Endothelial cell of umbilical vein (primary cell): ENCODE measurements around the gene CUEDC2. TPM values are rescaled to one million over a fixed set of nuclear protein-coding genes. Genes with fewer than 3 reads are reported as not detected.

Experiments
- BruUV-seq: library from RNA; stranded (reverse); fragments of 400-500 nt; replicated peaks from 2 replicates; lab custom pipeline; 2021; lab: Mats Ljungman, UMichigan
- CTCF ChIA-PET: fragments of 300-600, 350-600 bp; sonication (Branson Sonifier 250); formaldehyde crosslinking; loops from one replicate; lab custom pipeline; 2021; ENCODE audit warnings: antibody characterized with exemption, inconsistent platforms; lab: Charles Lee
- POLR2A ChIA-PET: fragments of 300-600, 350-600 bp; sonication (Branson Sonifier 250); formaldehyde crosslinking; loops from one replicate; lab custom pipeline; 2021; ENCODE audit warnings: antibody characterized with exemption, inconsistent platforms; lab: Charles Lee
- DNase-seq: peaks from one replicate; pipeline ENCODE4 v3.0.0-alpha.2; 2011; ENCODE audit warnings: low read depth, low spot score
- FAIRE-seq: peaks from 2 replicates; lab custom pipeline; 2011; peaks lifted over from hg19 to GRCh38; lab: Jason Lieb, UNC
- H2AFZ ChIP-seq: 2 replicates; pipeline ENCODE4 v1.6.0; 2012; ENCODE audit warnings: low read depth, low read length, control low read depth, inconsistent platforms
- H3K27ac ChIP-seq: 2 replicates; pipeline ENCODE4 v1.5.1; 2011; ENCODE audit warnings: low read depth, mild to moderate bottlenecking, control low read depth, low read length, moderate library complexity; ENCODE audit not compliant: insufficient read depth
- H3K27me3 ChIP-seq, 2 experiments: 2 replicates each; pipeline versions ENCODE4 v1.6.0 to v1.6.1; 2011; ENCODE audit warnings: low read length in 2 of 2, mixed read lengths in 1 of 2; ENCODE audit not compliant: control insufficient read depth in 2 of 2, insufficient read depth in 2 of 2
- H3K36me3 ChIP-seq, 2 experiments: 2 replicates in 1 of 2; 3 replicates in 1 of 2; pipeline ENCODE4 v1.5.1; 2011; ENCODE audit warnings: low read length in 2 of 2, mild to moderate bottlenecking in 1 of 2, moderate library complexity in 1 of 2; ENCODE audit not compliant: control insufficient read depth in 2 of 2, insufficient read depth in 2 of 2; ENCODE audit errors: extremely low read depth in 1 of 2
- H3K4me1 ChIP-seq: 3 replicates; pipeline ENCODE4 v1.5.1; 2011; ENCODE audit warnings: mild to moderate bottlenecking, low read length; ENCODE audit not compliant: control insufficient read depth, insufficient read depth; ENCODE audit errors: extremely low read depth
- H3K4me2 ChIP-seq: 2 replicates; pipeline ENCODE4 v1.6.1; 2011; ENCODE audit warnings: low read length, control low read depth, mixed read lengths; ENCODE audit not compliant: insufficient read depth
- H3K4me3 ChIP-seq, 3 experiments: fragments of 200-600 bp in 1 of 3; sonication (generic), shearing (Covaris generic) in 1 of 3; replicated peaks in 1 of 3; 2 replicates each; pipeline ENCODE4 v1.5.1; 2011 to 2016; ENCODE audit warnings: control low read depth in 3 of 3, low read length in 3 of 3, mild to moderate bottlenecking in 2 of 3, inconsistent platforms in 1 of 3, low read depth in 1 of 3, moderate library complexity in 1 of 3; ENCODE audit not compliant: insufficient read depth in 1 of 3
- H3K79me2 ChIP-seq: 2 replicates; pipeline ENCODE4 v1.6.0; 2012; ENCODE audit warnings: low read length, inconsistent platforms; ENCODE audit not compliant: control insufficient read depth, insufficient read depth
- H3K9ac ChIP-seq: replicated peaks from 2 replicates; pipeline ENCODE3; 2011; ENCODE audit warnings: low read length, control low read depth; ENCODE audit not compliant: insufficient read depth; ENCODE audit errors: extremely low read depth
- H3K9me1 ChIP-seq: replicated peaks from 3 replicates; pipeline ENCODE4 v1.6.0; 2011; ENCODE audit warnings: mild to moderate bottlenecking, low read length; ENCODE audit not compliant: control insufficient read depth, insufficient read depth; ENCODE audit errors: extremely low read depth
- H3K9me3 ChIP-seq: replicated peaks from 2 replicates; pipeline ENCODE4 v1.5.1; 2012; ENCODE audit warnings: low read length, inconsistent platforms; ENCODE audit not compliant: control insufficient read depth, insufficient read depth
- H4K20me1 ChIP-seq: replicated peaks from 2 replicates; pipeline ENCODE3; 2011; ENCODE audit warnings: mild to moderate bottlenecking, low read length; ENCODE audit not compliant: control insufficient read depth, insufficient read depth; ENCODE audit errors: extremely low read depth
- CTCF ChIP-seq, 2 donors: IDR thresholded peaks; 1 replicate in 1 of 2; 2 replicates in 1 of 2; pipeline ENCODE4 v1.5.1; 2011; ENCODE audit warnings: low read length in 2 of 2, mild to moderate bottlenecking in 2 of 2, moderate library complexity in 2 of 2, control low read depth in 1 of 2, inconsistent platforms in 1 of 2, low read depth in 1 of 2; ENCODE audit not compliant: insufficient read depth in 1 of 2; ENCODE audit errors: extremely low read depth in 1 of 2
- EZH2 ChIP-seq: IDR thresholded peaks from 2 replicates; pipeline ENCODE4 v1.6.1; 2012; ENCODE audit warnings: borderline replicate concordance, low read depth, mild to moderate bottlenecking, moderate library complexity, low read length, inconsistent platforms; ENCODE audit not compliant: severe bottlenecking
- FOS ChIP-seq: IDR thresholded peaks from 2 replicates; pipeline ENCODE4 v1.6.1; 2011; ENCODE audit warnings: mild to moderate bottlenecking, low read length, moderate library complexity, borderline replicate concordance; ENCODE audit not compliant: insufficient read depth
- GATA2 ChIP-seq: IDR thresholded peaks from 2 replicates; pipeline ENCODE4 v1.7.0; 2011; ENCODE audit warnings: low read depth, mild to moderate bottlenecking, moderate library complexity, mixed read lengths, low read length; ENCODE audit not compliant: insufficient read length, insufficient read depth
- JUN ChIP-seq: IDR thresholded peaks from 2 replicates; pipeline ENCODE4 v1.6.1; 2011; ENCODE audit warnings: borderline replicate concordance, low read depth; ENCODE audit not compliant: insufficient read length, insufficient read depth
- MAX ChIP-seq: IDR thresholded peaks from 2 replicates; pipeline ENCODE4 v1.6.1; 2011; ENCODE audit not compliant: insufficient read depth, insufficient read length
- MYC ChIP-seq: IDR thresholded peaks from one replicate; pipeline ENCODE4 v1.6.1; 2011; ENCODE audit warnings: mild to moderate bottlenecking, low read depth, low read length
- POLR2A ChIP-seq: IDR thresholded peaks from 2 replicates; pipeline ENCODE4 v1.6.1; 2012; ENCODE audit warnings: low read depth, mild to moderate bottlenecking, control low read depth, low read length
- POLR2AphosphoS5 ChIP-seq: IDR thresholded peaks from 2 replicates; pipeline ENCODE4 v1.6.1; 2012; ENCODE audit warnings: low read depth, mild to moderate bottlenecking, control low read depth, low read length, moderate library complexity; ENCODE audit not compliant: insufficient read depth
- dilution Hi-C: fragments of 300-500 bp; cut with MboI; formaldehyde crosslinking; loops from one replicate; pipeline ENCODE4 v1.15.0; 2019; ENCODE audit warnings: low sequenced_read_pairs; ENCODE audit not compliant: extremely low pct_ligation_motif_present
- intact Hi-C: fragments of 100-400 bp; cut with micrococcal nuclease; formaldehyde crosslinking; loops from one replicate; pipeline ENCODE4 v1.10.0; 2022
- polyA plus RNA-seq, 4 experiments: library from polyadenylated mRNA; depleted of rRNA in 3 of 4; stranded (reverse) in 3 of 4; unstranded in 1 of 4; fragments of >200 nt; gene quantifications; 2 replicates each; pipeline versions ENCODE4 v1.2.1 to v1.2.3, GENCODE V29; 2011 to 2012; ENCODE audit warnings: missing spikeins in 1 of 4
- total RNA-seq: library from RNA; stranded (reverse); gene quantifications from 2 replicates; pipeline ENCODE4 v1.2.3, GENCODE V29; 2021

CUEDC2 gene
- total and polyA plus RNA-seq, 2 donors (not counting 3 experiments of a cell fraction or from before 2014, with no cell fraction given): 61.5 to 96.7 TPM

- dilution Hi-C loops (no loop called here), intact Hi-C loops (no loop called here)
- Histone ChIP-seq H3K27ac (no peak overlapping the region), H3K36me3 (peaks cover 0 to 15% of the 10 kb centered on the region in 2 experiments), H3K4me3 (no peak overlapping the region), H3K4me1 (no peaks in the 10 kb centered on the region), H3K79me2 (no peaks in the 10 kb centered on the region), H3K9me3 (no peaks in the 10 kb centered on the region), H4K20me1 (no peaks in the 10 kb centered on the region), H3K4me2 (no peak overlapping the region), H3K9me1 (no peaks in the 10 kb centered on the region), H3K9ac (no peak overlapping the region), H3K27me3 (peaks cover 26 to 27% of the 10 kb centered on the region in 2 experiments), H2AFZ (no peak overlapping the region)
- POLR2A ChIA-PET: interaction anchor here (0.6 kb wide), 1 partner anchor 11 kb away, joined by 3 read pairs; no protein-coding TSS in a partner anchor
- FAIRE-seq (no peak), DNase-seq (no peak)
- BruUV-seq: no TSS peak
- CTCF ChIA-PET: interaction anchor here (1.0 to 5.8 kb wide), 5 partner anchors 11 to 237 kb away, joined by 3 to 51 read pairs (median 37); partner anchors contain the start of genes FBXL15 and NFKB2
- TF ChIP-seq JUN: no peak
Measured at GRCh38 chr10:102405632-102406031, 26.7 kb downstream of the CUEDC2 start.

GRCh38 chr10:102405108-102405571 is 27.2 kb downstream of the CUEDC2 start:
- H3K4me1 ChIP-seq: no peaks in the 10 kb centered on the region
- H2AFZ ChIP-seq: no peak overlapping the region
- peaks cover 22% of the 10 kb centered on the region in 2 experiments for H3K27me3 ChIP-seq
- no TSS peak for BruUV-seq
- no peak overlapping the region for H3K27ac ChIP-seq
- H3K4me2 ChIP-seq: no peak overlapping the region
- H3K9ac ChIP-seq: no peak overlapping the region
- FAIRE-seq (no peak), DNase-seq (no peak)
- no peaks in the 10 kb centered on the region for H3K9me3 ChIP-seq
- ChIA-PET CTCF (interaction anchor here (0.6 to 5.8 kb wide), 8 partner anchors 11 to 236 kb away, joined by 3 to 54 read pairs (median 26); partner anchors contain the start of genes FBXL15 and NFKB2), POLR2A (interaction anchor here (0.6 kb wide), 1 partner anchor 11 kb away, joined by 3 read pairs; no protein-coding TSS in a partner anchor)
- no peaks in the 10 kb centered on the region for H3K79me2 ChIP-seq
- TF ChIP-seq POLR2A (no peak), JUN (no peak), EZH2 (no peak), CTCF (IDR thresholded peaks at IDR 0.05; ENCODE audit: extremely low read depth in 1 of 2, insufficient read depth in 1 of 2, low read depth in 1 of 2, low read length in 2 of 2) (no peak), MYC (no peak), GATA2 (no peak), FOS (no peak), POLR2AphosphoS5 (no peak), MAX (no peak)
- dilution Hi-C loops: no loop called here
- intact Hi-C loops: no loop called here
- H3K9me1 ChIP-seq: no peaks in the 10 kb centered on the region
- H3K36me3 ChIP-seq: peaks cover 0 to 19% of the 10 kb centered on the region in 2 experiments
- no peak overlapping the region for H3K4me3 ChIP-seq
- no peaks in the 10 kb centered on the region for H4K20me1 ChIP-seq
